Measurements from ENCODE around the gene PRKX.
A peak's percentile ranks its signal among the peaks of the same experiment; 100 is the strongest.
"Not testable (repeated sequence)": the region's sequence is repeated elsewhere in the genome, so short reads cannot be mapped to it uniquely, and the experiment has no call there.

Gene PRKX

DNA sequence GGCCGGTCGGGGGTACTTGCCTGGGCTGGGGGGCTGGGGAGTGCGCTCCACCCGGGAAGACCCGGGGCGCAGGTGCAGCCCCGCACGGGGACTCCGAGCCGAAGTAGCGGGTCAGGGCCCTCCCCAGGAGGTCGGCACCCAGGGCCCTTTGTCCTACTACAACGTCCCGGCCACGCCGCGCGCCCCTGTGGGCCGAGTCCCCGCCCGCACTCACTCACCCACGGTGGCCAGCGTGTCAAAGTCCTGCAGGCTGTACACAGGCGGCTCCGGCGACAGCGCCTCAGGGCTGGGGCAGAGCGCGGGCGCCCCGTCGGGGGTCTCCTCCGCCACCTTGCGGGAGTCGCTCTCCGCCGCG lies 602 bp downstream of the PRKX start:
- TF ChIP-seq ISL1 (CRISPR knock-in tag; IDR thresholded peaks at IDR 0.05) = no peak
- no peak for TF ChIP-seq PPARA (CRISPR knock-in tag; IDR thresholded peaks at IDR 0.05; ENCODE audit: borderline replicate concordance)
- no peak for TF ChIP-seq OSR1 (CRISPR knock-in tag; IDR thresholded peaks at IDR 0.05)
- no peak for TF ChIP-seq ZNF8 (CRISPR knock-in tag; IDR thresholded peaks at IDR 0.05)
- no peak for TF ChIP-seq TSHZ2 (CRISPR knock-in tag; IDR thresholded peaks at IDR 0.05)
- no peak for TF ChIP-seq TOX (CRISPR knock-in tag; IDR thresholded peaks at IDR 0.05; ENCODE audit: borderline replicate concordance)
- TF ChIP-seq, protein P1, sequence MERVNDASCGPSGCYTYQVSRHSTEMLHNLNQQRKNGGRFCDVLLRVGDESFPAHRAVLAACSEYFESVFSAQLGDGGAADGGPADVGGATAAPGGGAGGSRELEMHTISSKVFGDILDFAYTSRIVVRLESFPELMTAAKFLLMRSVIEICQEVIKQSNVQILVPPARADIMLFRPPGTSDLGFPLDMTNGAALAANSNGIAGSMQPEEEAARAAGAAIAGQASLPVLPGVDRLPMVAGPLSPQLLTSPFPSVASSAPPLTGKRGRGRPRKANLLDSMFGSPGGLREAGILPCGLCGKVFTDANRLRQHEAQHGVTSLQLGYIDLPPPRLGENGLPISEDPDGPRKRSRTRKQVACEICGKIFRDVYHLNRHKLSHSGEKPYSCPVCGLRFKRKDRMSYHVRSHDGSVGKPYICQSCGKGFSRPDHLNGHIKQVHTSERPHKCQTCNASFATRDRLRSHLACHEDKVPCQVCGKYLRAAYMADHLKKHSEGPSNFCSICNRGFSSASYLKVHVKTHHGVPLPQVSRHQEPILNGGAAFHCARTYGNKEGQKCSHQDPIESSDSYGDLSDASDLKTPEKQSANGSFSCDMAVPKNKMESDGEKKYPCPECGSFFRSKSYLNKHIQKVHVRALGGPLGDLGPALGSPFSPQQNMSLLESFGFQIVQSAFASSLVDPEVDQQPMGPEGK (CRISPR knock-in tag; IDR thresholded peaks at IDR 0.05; ENCODE audit: borderline replicate concordance) = no peak
- no peak for TF ChIP-seq RARB (CRISPR knock-in tag; IDR thresholded peaks at IDR 0.05)
- no peak for TF ChIP-seq ARNTL (CRISPR knock-in tag; IDR thresholded peaks at IDR 0.05; ENCODE audit: borderline replicate concordance, low read depth)
- ATAC-seq = no peak; the same call in 2 of the 3 replicates

DNA sequence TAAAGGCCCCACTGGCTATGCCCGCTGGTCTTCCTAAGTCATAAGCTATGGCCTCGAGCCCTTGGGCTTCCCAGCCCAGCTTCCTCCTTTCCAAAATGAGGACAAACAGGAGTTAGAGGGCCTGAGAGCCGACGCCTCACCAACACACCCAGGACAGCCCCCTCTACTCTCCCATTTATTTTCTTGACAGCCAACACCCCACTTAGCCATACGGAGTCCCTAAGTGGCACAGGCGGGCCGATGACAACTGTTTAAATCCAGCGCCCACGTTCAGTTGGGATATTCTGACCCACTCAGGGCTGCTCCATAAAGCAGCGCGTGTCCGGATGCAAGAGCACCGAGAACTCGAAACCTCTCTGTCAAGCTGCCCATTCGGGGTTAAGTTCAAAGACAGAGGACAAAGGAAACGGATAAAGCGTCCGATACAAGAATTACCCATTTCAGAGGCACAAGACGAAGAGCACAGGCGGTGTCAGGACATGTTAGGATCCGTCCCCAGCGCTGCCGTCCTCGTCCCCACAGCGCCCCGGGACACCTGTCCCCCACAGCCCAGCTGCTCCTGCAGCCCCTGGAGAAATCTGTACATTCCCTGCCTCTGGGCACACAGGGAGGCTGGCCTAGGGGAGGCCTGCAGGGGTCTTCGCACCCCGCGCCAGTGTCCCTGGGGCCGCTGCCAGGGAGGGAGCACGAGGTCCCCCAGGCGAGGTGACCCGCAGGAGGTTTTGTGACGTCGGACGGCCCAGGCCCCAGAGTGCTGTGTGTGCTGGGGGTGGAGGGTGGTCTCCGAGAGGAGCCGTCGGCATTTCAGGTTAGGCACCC lies 1.2 kb downstream of the PRKX start:
- TF ChIP-seq RARB (CRISPR knock-in tag; IDR thresholded peaks at IDR 0.05) (no peak), TSHZ2 (CRISPR knock-in tag; IDR thresholded peaks at IDR 0.05) (no peak), OSR1 (CRISPR knock-in tag; IDR thresholded peaks at IDR 0.05) (no peak), SNAI2 (CRISPR knock-in tag; IDR thresholded peaks at IDR 0.05) (no peak), ZFP3 (CRISPR knock-in tag; IDR thresholded peaks at IDR 0.05) (no peak), ZNF70 (CRISPR knock-in tag; IDR thresholded peaks at IDR 0.05) (no peak), ZNF8 (CRISPR knock-in tag; IDR thresholded peaks at IDR 0.05) (no peak)
- peak; percentile 29 for ATAC-seq

- no peak for ATAC-seq
These were observed 2.0 kb downstream of the PRKX start for GRCh38 chrX:3711331-3711917.

GRCh38 chrX:3707673-3708274 lies 5.7 kb downstream of the PRKX start:
- not testable (repeated sequence) for ATAC-seq

More at GRCh38 chrX:3711331-3711917, 2.0 kb downstream of the PRKX start:
- TF ChIP-seq TSHZ2 (CRISPR knock-in tag; IDR thresholded peaks at IDR 0.05) = no peak
- TF ChIP-seq TOX (CRISPR knock-in tag; IDR thresholded peaks at IDR 0.05; ENCODE audit: borderline replicate concordance) = no peak
- TF ChIP-seq ZFP30 (CRISPR knock-in tag; IDR thresholded peaks at IDR 0.05) = no peak
- no peak for TF ChIP-seq ZNF565 (CRISPR knock-in tag; conservative IDR thresholded peaks at IDR 0.05; ENCODE audit: low read depth)
- no peak for TF ChIP-seq CSDC2 (CRISPR knock-in tag; IDR thresholded peaks at IDR 0.05)
- TF ChIP-seq ZFP3 (CRISPR knock-in tag; IDR thresholded peaks at IDR 0.05) = no peak
